Bronchial epithelial cell (primary cell): ENCODE measurements around the gene TNF. TPM values are rescaled to one million over a fixed set of nuclear protein-coding genes. Genes with fewer than 3 reads are reported as not detected.
A peak's percentile ranks its signal among the peaks of the same experiment; 100 is the strongest.

Source experiments
- DNase-seq: peaks from one replicate; pipeline ENCODE4 v3.0.0-alpha.2; 2010; ENCODE audit warnings: low read depth
- FAIRE-seq: peaks from 2 replicates; lab custom pipeline; 2011; peaks lifted over from hg19 to GRCh38; lab: Jason Lieb, UNC
- H3K27me3 ChIP-seq: 2 replicates; pipeline ENCODE4 v1.5.1; 2011; ENCODE audit warnings: low read length; ENCODE audit not compliant: control insufficient read depth, insufficient read depth
- H3K36me3 ChIP-seq: 2 replicates; pipeline ENCODE4 v1.5.1; 2011; ENCODE audit warnings: low read length; ENCODE audit not compliant: control insufficient read depth, insufficient read depth
- H3K4me3 ChIP-seq: 2 replicates; pipeline ENCODE4 v1.5.1; 2011; ENCODE audit warnings: mild to moderate bottlenecking, low read depth, low read length, control low read depth
- CTCF ChIP-seq: IDR thresholded peaks from 2 replicates; pipeline ENCODE4 v1.5.1; 2011; ENCODE audit warnings: mild to moderate bottlenecking, moderate library complexity, low read length, control low read depth, inconsistent platforms; ENCODE audit not compliant: insufficient read depth, severe bottlenecking
- total RNA-seq: library from RNA; depleted of rRNA; stranded (reverse); fragments of >200 nt; gene quantifications from 2 replicates; pipeline ENCODE4 v1.2.1, GENCODE V29; 2014

Gene TNF
- total RNA-seq, 1 donor from 2014 or later: not detected

GRCh38 chr6:31534011-31534410 lies 41.4 kb upstream of the TNF start:
- no peak for TF ChIP-seq CTCF
- Histone ChIP-seq H3K27me3 (no peaks in the 10 kb centered on the region), H3K36me3 (peaks cover 42% of the 10 kb centered on the region), H3K4me3 (no peak overlapping the region)
- no peak for DNase-seq
- FAIRE-seq: no peak

GRCh38 chr6:31534521-31535040 lies 40.8 kb upstream of the TNF start:
- DNase-seq (no peak), FAIRE-seq (no peak)
- peaks cover 44% of the 10 kb centered on the region for H3K36me3 ChIP-seq
- no peak overlapping the region for H3K4me3 ChIP-seq
- TF ChIP-seq CTCF: no peak
- H3K27me3 ChIP-seq: no peaks in the 10 kb centered on the region

GRCh38 chr6:31535538-31536324 lies 39.6 kb upstream of the TNF start:
- no peak for TF ChIP-seq CTCF
- no peak for FAIRE-seq
- no peak for DNase-seq
- Histone ChIP-seq H3K4me3 (no peak overlapping the region), H3K27me3 (no peaks in the 10 kb centered on the region), H3K36me3 (peaks cover 45% of the 10 kb centered on the region)

GRCh38 chr6:31538805-31539400 lies 36.5 kb upstream of the TNF start:
- no peaks in the 10 kb centered on the region for H3K27me3 ChIP-seq
- FAIRE-seq (no peak), DNase-seq (no peak)
- no peak overlapping the region for H3K4me3 ChIP-seq
- H3K36me3 ChIP-seq: peaks cover 26% of the 10 kb centered on the region
- TF ChIP-seq CTCF: no peak

- no peak for TF ChIP-seq CTCF
- peaks cover 12% of the 10 kb centered on the region for H3K36me3 ChIP-seq
- no peak for DNase-seq
- FAIRE-seq: no peak
- H3K4me3 ChIP-seq: peak overlapping the region; percentile 56
- no peaks in the 10 kb centered on the region for H3K27me3 ChIP-seq
These were observed 34.7 kb upstream of the TNF start for GRCh38 chr6:31540640-31541039.
